HG03064 (cell line): ENCODE data around the gene MAFB.

Experiments
- ATAC-seq: cut with Tn5 transposase; IDR thresholded peaks from one replicate; pipeline ENCODE4 v1.9.1; 2021; ENCODE audit warnings: low read depth; ENCODE audit not compliant: unreplicated experiment

MAFB gene

DNA sequence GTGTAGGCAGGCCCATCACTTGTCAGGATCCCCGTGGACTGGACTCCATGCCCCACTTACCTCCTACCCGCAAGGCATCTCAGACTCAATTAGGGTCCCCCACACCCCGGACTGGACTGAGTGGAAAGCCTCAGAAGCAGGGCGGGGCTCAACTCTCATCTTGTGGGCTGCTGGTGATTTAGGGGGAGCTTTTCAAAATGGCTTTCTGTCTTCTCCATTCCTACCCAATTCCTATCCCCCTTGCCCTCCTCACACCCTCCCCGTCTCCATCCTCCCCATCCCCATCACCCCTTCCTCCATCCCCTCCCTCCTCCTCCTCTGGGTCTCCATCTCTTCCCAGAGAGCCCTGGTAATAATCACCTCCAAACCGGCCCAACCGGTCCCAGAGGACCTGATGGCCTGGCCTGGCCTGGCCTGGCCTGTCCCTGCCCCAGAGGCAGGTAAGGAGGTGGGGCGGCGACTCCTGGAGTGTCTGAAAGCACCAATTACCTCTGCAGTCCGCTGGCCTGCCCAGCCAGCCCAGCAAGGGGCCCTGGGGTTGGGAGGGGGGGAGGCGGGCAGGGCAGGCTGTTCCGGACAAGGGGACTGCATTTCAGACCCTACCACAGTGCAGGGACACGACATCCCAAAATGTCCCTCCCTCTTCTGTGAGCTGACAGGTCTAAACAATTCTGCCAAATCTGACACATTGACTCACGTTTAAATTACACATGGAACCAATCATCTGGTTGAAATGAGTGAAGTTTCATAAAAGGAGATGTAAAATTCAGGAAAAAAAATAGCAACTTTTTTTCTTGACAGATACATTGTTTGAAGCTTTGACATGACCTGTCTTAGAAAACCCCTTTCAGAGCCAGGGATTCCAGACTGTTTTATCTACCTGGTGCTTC is 24.8 kb downstream of the MAFB start:
- no peak for ATAC-seq

DNA sequence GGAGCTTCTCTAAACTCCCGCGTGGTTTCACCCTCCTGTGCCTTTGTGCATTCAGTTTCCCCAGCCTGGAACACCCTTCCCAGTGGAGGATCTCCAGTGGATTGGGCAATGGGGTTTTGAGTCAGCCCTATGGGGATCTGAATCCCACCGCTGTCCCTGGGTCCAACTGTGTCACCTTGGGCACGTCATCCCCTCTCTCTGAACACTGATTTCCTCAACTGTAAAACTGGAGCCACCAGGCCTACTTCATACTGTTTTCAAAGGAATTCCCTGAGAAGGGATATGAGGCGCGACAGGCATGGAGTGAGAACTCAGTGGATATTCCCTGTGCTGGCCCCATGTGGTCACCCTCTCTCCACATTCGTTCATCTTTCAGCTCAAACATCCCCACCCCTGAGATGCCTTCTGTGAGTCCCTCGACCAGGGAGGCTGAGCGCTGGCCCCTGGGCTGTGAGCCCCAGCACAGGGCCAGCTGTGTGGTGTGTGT is 25.7 kb downstream of the MAFB start:
- no peak for ATAC-seq

- ATAC-seq = no peak
Measured at GRCh38 chr20:40659567-40659966, 29.5 kb downstream of the MAFB start.

DNA sequence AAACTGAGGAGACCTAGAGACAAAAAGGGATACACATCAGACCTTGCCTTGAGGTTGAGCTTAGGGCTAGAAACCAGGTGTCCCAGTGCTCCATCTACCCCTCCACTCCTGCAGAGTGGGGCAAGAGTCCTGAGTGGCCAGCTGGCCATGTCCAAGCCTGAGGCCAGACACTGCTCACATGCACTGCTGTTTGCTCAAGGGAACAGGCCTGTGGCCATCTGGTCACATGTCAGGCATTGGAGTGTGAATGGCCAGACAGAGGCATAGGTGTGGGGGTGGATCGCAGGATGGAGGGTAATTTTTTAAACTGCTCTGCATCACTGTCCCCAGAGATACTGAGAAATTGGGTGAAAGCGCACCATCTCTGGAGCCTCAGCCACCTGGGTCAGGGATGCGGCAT is 30.5 kb downstream of the MAFB start:
- no peak for ATAC-seq

DNA sequence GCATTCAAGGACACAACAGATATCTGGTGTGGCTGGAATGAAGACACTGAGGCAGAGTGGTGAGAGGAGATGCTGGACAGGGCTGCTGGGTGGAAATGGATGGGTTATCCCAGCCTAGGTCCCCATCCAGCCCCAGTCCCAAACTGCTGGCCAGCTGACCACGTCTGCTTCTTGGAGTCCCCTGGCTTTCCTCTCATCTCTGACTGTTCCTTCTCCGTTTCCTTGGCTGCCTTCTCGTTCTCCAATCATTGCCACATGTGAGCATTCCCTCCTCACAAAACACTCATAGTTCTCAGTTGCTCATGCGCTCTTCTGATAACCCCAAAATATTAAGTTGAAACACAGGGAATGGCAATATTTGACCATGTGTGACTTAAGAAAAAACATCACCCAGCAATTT is 31.5 kb downstream of the MAFB start:
- no peak for ATAC-seq

DNA sequence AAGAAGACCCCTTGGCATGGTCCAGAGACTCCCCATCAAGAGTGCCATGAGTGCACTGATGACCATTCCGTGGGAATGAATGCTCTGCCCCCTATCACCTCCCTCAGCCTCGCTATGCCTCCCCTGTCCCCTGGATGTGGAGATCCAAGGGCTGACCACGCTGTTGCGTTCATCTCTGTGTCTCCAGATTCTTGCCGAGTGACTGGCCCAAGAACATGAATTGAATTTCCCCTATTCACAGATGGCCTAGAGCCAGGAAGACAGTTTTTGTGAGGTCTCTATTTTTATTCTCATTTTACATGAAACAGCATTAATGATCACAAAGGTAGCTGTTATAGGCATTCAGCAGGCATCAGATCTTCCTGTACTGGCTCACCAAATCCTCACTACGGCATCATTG is 33.6 kb downstream of the MAFB start:
- ATAC-seq = no peak

DNA sequence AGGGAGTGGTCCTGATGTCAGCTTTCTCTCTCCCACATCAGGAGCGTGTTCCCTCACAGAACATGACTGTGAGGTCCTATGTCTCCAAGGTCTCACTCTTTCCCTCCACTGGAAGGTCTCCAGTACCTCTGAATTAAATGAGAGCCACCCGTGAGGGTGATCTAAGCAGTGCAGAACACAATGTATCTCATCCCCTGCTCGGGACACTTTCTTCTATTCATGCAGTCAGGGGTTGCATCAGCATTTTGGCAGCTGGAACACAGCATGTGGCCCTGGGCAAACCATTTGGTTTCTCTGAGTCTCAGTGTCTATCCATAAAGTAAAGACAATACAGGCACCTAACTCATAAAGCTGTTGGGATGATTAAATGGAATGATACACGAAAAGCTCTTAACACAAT is 34.2 kb downstream of the MAFB start:
- ATAC-seq = no peak

DNA sequence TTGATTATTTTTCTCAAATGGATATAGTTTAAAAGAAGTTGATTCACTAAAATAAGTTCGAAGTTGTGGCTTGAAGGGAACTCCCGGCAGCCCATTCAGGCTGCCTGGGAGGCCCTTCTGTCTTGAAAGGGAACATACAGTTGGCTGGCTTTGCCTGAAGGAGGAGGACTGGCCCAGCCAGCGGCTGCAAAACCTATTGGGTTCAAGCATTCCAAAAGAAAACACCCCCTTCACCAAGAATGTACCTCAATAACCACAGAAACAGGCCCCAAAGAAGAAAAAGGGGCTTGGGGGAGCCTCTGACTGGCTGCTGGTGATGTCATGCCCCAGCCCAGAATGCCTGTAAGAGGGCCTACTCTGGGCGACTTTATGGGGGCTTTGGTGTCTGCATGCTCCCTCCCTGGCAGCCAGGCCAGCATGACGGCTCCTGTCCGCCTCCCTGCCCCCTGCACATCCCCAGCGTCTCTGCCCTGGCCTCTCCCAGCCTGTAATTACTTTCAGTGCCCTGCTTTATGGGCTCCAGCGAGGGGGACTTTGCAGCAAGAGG is 36.5 kb downstream of the MAFB start:
- no peak for ATAC-seq

GRCh38 chr20:40651151-40651550 is 37.9 kb downstream of the MAFB start:
- ATAC-seq = no peak

DNA sequence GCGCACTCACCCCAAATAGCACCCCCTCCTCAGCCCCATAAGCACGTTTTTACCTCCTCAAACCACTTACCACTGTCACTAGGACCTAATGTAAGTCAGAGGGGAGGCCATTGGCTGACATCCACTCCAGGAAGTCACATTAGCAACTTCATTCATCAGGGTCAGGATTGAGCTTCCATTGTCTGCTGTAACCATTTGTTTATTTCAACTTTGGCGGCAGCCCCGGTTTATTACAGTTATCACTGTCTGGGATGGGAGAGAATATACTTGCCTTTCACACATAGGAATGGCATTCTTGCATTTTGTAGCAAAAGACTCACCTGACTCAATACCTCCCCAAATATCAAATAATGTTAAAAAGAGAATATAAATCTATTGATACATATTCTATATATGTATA is 38.3 kb downstream of the MAFB start:
- no peak for ATAC-seq

DNA sequence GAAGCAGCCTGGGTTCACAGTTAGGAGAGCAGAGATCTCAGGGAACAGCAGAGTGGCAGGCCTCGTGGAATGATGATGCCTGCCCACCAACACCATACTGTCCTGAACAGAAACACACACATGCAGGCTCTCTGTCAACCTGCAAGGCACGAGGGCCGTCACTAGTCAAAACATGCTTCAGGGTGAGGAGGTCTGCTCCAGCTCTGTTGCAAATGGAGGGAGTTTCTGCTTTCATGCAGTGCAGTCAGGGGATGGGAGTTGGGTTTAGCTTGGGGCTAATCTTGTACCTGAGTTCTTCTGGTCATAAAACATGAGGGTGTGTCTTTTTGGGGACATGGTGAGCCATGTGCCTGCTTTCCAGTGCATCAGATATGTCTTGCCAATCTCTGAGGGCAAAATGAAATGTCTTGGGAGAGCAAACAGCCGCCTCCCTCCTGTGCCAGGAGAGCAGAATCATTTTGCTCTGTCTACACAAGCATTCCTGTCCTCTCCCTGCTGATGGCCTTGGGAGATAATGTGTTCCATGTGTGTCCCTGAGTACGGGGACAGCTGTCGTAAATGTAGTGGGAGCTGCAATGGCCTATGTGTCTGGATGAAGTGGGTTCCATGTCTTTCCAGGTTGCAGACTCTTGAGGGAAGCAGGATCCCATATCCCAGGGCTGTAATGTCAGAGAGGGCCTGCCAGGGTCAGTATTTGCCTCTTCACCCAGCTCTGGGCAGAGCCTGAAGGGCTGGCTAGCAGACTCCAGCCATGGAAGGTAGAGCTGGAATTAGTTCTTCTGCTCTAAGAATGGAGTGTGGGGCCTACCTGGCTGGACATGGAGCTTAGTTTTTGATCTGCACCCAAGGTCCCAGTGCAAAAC is 40.6 kb downstream of the MAFB start:
- ATAC-seq = no peak

GRCh38 chr20:40646813-40647212 is 42.2 kb downstream of the MAFB start:
- ATAC-seq = no peak

DNA sequence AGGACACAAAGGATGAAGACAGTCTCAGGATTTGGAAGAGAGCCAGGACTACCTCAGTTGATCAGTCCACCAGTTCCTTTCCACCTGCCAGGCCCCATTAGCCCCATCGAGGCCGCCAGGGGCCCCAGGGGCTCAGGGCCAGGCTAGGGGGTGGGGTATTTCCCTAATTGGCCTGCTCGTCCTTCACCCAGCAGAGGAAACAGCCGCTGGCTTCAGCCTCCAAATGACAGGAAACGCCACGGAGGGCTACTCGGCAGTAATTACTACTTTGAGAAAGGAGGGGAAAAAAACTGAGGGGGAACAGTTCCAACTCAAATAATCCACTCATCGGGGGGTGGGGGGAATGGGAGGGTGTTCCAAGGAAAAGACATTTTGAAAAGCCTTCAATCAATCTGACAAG is 42.7 kb downstream of the MAFB start:
- ATAC-seq = no peak

- ATAC-seq = no peak
Measured at GRCh38 chr20:40644863-40645262, 44.2 kb downstream of the MAFB start.

DNA sequence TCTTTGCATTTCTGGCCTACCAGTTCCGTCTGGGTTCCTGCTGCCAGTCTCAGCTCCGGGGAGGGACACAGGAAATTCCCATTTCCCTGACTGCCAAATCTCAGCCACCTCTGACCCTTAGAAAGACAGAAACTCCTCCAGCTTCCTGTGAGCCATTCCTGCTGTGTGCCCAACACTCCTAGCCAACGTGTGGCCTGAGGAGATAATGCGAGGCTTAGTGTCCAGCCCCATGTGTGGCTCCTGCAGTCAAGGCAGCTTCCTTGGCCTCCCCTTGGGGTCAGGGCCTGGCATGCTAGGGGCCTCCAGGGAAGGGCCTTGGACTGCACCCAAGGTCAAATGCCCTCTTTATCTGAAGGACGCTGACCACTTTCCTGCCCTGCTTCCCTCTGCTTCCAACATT is 45.1 kb downstream of the MAFB start:
- ATAC-seq = no peak

- no peak for ATAC-seq
Measured at GRCh38 chr20:40641809-40642208, 47.2 kb downstream of the MAFB start.

DNA sequence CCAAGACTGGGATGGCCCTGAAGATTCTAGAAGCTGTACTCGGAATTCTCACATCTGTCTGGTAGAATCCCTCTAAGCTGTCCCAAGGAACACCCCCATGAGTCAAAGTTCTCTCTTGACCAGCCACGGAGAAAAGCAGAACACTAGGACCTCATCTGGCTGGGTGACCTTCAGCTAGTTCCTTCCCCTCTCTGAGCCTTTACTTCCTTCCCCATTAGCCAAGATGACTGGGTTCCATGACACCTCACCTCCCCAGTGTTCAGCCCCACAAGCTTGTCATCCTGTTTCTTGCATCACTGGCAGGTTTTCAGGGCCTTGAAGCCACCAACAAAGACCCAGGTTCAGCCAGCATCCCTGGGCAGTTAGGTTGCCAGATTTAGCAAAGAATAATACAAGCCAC is 47.8 kb downstream of the MAFB start:
- no peak for ATAC-seq

GRCh38 chr20:40640667-40641066 is 48.4 kb downstream of the MAFB start:
- no peak for ATAC-seq

- no peak for ATAC-seq
Measured at GRCh38 chr20:40639676-40640355, 49.2 kb downstream of the MAFB start.

- no peak for ATAC-seq
Measured at GRCh38 chr20:40639132-40639531, 49.9 kb downstream of the MAFB start.

GRCh38 chr20:40638414-40638813 is 50.6 kb downstream of the MAFB start:
- no peak for ATAC-seq
